Right ventricle myocardium inferior (tissue), 1 donor: Measurements from ENCODE around the gene PSMD1. TPM values are rescaled to one million over a fixed set of nuclear protein-coding genes. Genes with fewer than 3 reads are reported as not detected.

Experiments
- ATAC-seq: fragments of 200-7000 bp; cut with Tn5 transposase; one replicate; pipeline ENCODE4 v1.9.1; 2020; ENCODE audit warnings: mild to moderate bottlenecking, moderate library complexity
- DNase-seq: peaks from one replicate; pipeline ENCODE4 v3.0.0; 2021; ENCODE audit errors: missing footprints
- intact Hi-C: fragments of 100-400 bp; cut with DNase I; formaldehyde crosslinking; loops from one replicate; pipeline ENCODE4 v1.11.0; 2022
- total RNA-seq: library from RNA; stranded (reverse); fragmentation: NEBNext Ultra II Directional; extraction: Animal tissue kit (Norgen Biotek cat#: 25700); gene quantifications from one replicate; pipeline ENCODE4 v1.2.1, GENCODE V29; 2021
- donor health status: DM: no; HTN: yes; CAD: no; lungs with severe emphysema.

Gene PSMD1
- total RNA-seq, 1 donor from 2014 or later: 86.3 TPM

DNA sequence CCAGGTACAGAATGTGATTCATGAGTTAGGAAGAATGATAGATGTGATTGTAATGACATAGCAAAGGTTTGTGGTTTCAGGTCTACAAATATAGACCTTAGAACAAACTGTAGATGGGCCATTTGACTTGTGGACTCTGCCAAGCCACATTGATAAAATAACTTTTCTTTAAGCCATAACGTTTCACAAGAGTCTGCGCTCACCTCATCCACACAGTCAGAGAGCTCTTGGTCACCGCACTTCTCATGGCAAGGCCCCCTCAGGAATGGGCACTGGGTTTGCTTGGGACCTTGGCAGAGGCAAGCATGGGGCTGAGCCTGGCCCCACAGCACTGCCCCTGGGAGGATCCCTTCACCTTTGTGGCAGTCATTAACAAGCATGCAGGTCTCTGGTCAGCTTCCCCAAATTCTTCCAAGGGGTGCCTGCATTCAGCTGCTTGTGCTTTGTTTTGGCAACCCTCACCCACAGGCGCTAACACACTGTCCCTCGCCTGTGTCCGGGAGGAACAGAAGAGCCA is 155.7 kb downstream of the PSMD1 start:
- no peak for DNase-seq
- ATAC-seq: no peak
- intact Hi-C loops: no loop called here

- DNase-seq (no peak), ATAC-seq (no peak)
- intact Hi-C loops: no loop called here
Observed at GRCh38 chr2:231213931-231214642, 157.4 kb downstream of the PSMD1 start.

- DNase-seq (no peak), ATAC-seq (no peak)
- intact Hi-C loops: no loop called here
Observed at GRCh38 chr2:231218366-231218765, 161.7 kb downstream of the PSMD1 start.

DNA sequence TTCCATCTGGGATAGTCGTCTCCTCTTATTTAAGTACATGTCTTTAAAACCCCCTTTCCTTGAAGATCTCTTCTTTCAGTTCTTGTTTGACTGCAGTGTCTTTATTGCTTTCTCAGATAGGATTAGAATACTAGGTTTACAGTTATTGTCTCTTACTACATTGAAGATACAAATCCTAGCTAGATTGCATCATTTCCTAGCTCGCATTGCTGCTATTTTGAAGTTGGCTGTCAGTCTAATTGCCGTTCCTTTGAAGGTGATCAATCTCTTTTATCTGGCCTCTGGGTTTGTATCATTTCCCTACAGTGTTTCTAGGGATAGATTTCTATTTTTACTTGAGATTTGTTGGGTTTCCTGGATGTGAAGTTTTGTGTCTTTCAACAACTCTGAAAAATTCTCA is 162.6 kb downstream of the PSMD1 start:
- ATAC-seq: no peak
- intact Hi-C loops: no loop called here
- DNase-seq: no peak

DNA sequence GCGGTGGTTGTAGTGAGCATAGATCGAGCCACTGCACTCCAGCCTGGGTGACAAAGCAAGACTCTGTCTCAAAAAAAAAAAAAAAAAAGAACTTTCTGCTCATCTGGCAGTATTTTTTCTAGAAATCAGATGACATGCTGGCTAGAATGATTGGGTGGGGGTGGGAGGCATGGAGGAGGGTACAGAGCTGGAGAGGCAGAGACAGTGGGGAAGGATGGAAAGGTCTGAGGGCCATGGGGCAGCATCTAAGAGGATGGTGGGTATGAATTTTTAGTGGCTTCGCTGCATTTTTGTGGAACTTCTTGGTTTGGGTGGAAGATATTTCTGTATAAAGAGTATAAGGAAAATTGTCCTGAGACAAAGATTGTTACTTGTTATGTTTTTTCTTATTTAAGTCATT is 165.1 kb downstream of the PSMD1 start:
- no peak for ATAC-seq
- no peak for DNase-seq
- intact Hi-C loops: loop anchor here (10.0 kb wide), 1 partner anchor 117 kb away; no protein-coding TSS in a partner anchor

Other genes with a start within 250 kb of the PSMD1 start
- 29.6 TPM for gene ITM2C, start 191.9 kb upstream of the PSMD1 start, total RNA-seq
- gene GPR55, start 131.6 kb upstream of the PSMD1 start, total RNA-seq: not detected
- not detected for gene SPATA3, start 60.7 kb upstream of the PSMD1 start, total RNA-seq
- gene C2orf72, start 19.3 kb upstream of the PSMD1 start, total RNA-seq: 0.16 TPM
- gene HTR2B, start 68.2 kb downstream of the PSMD1 start, total RNA-seq: not detected
- 1.7 TPM for gene ARMC9, start 141.8 kb downstream of the PSMD1 start, total RNA-seq